Measurements from ENCODE around the gene NSUN3. TPM values are rescaled to one million over a fixed set of nuclear protein-coding genes. Genes with fewer than 3 reads are reported as not detected.

The NSUN3 gene
- polyA plus RNA-seq, 4 donors = 4.9 to 12.7 (median 7.8) TPM

DNA sequence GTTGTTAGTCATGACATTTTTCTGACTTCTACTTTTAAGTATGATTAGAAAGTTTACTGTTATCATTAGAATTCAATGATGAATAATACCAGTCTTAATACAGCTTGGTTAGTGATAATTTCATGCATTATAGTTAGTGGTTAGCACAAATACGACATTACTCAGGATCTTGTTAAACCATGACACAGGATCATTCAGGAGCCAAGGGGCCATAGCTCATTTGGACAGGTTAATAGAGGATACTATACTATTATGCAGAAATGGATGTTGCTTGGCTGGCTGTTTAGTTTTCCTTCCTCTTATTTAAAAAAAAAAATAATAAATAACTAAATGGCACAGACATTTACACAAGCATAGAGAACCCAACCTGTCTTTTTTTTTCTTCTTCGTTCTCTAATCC, 55.5 kb downstream of the NSUN3 start:
- WGBS, 3 donors = 84 to 92% (median 86%) methylated on average over 2 of the region's 2 CpGs
- no peak overlapping the region for H3K27ac ChIP-seq (ENCODE audit: low read depth in 1 of 3, low read length in 2 of 3)
- H3K36me3 ChIP-seq (ENCODE audit: control insufficient read depth in 3 of 3, insufficient read depth in 2 of 3, low read depth in 1 of 3, low read length in 3 of 3) = peaks cover 0 to 3% (median 1%) of the 10 kb centered on the region in 3 donors
- no peaks in the 10 kb centered on the region for H3K9me3 ChIP-seq (ENCODE audit: control insufficient read depth in 2 of 2, insufficient read depth in 1 of 2, low read depth in 1 of 2, low read length in 1 of 2)
- H3K4me1 ChIP-seq (ENCODE audit: control insufficient read depth in 3 of 3, insufficient read depth in 2 of 3, low read depth in 1 of 3, low read length in 2 of 3) = no peaks in the 10 kb centered on the region
- no peak overlapping the region for H3K4me3 ChIP-seq (ENCODE audit: low read depth in 1 of 3, low read length in 3 of 3)
- DNase-seq = no peak
- no peak for FAIRE-seq
- H3K27me3 ChIP-seq (ENCODE audit: control insufficient read depth in 3 of 3, insufficient read depth in 3 of 3, low read length in 3 of 3) = no peaks in the 10 kb centered on the region

DNA sequence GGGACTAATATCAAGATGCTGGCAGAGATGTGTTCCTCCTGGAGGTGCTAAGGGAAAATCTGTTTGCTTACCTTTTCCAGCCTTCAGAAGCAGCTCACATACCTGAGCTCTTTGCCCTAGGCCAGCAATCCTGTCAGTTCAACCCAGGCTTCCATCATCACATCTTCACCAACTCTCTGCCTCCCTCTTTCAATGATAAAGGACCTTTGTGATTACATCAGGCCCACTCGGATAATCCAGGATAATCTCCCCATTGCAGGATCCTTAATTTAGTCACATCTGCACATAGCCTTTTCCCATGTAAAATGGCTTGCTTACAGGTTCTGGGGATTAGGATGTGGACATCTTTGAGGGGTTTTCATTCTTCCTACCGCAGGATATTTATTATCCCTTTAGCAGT, 58.3 kb downstream of the NSUN3 start:
- WGBS, 3 donors = 90 to 96% (median 92%) methylated on average over 2 of the region's 2 CpGs
- H3K4me1 ChIP-seq (ENCODE audit: control insufficient read depth in 3 of 3, insufficient read depth in 2 of 3, low read depth in 1 of 3, low read length in 2 of 3) = no peaks in the 10 kb centered on the region
- peaks cover 3 to 9% (median 7%) of the 10 kb centered on the region in 3 donors for H3K36me3 ChIP-seq (ENCODE audit: control insufficient read depth in 3 of 3, insufficient read depth in 2 of 3, low read depth in 1 of 3, low read length in 3 of 3)
- no peaks in the 10 kb centered on the region for H3K9me3 ChIP-seq (ENCODE audit: control insufficient read depth in 2 of 2, insufficient read depth in 1 of 2, low read depth in 1 of 2, low read length in 1 of 2)
- no peak overlapping the region for H3K4me3 ChIP-seq (ENCODE audit: low read depth in 1 of 3, low read length in 3 of 3)
- DNase-seq = no peak
- H3K27ac ChIP-seq (ENCODE audit: low read depth in 1 of 3, low read length in 2 of 3) = no peak overlapping the region
- no peaks in the 10 kb centered on the region for H3K27me3 ChIP-seq (ENCODE audit: control insufficient read depth in 3 of 3, insufficient read depth in 3 of 3, low read length in 3 of 3)
- FAIRE-seq = no peak

DNA sequence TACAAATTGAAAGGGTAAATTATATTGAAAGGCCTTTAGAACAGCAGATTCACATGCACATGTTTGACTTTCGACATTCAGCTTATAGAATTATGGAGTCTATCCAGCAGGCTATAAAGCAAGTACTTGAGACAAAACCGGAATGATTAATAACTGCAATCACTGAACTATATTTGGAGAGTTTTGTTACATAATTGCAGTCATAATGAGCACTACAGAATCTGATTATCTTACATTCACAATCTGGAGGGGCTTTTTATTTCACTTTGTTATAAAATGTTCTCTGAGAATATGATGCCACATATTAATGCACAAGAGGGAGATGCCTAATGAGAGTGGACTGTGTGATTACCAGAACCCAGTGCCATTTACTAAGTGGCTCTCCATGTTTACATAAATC, 64.3 kb downstream of the NSUN3 start:
- Histone ChIP-seq H3K27me3 (ENCODE audit: control insufficient read depth in 3 of 3, insufficient read depth in 3 of 3, low read length in 3 of 3) (no peaks in the 10 kb centered on the region), H3K4me3 (ENCODE audit: low read depth in 1 of 3, low read length in 3 of 3) (no peak overlapping the region), H3K27ac (ENCODE audit: low read depth in 1 of 3, low read length in 2 of 3) (no peak overlapping the region), H3K9me3 (ENCODE audit: control insufficient read depth in 2 of 2, insufficient read depth in 1 of 2, low read depth in 1 of 2, low read length in 1 of 2) (no peaks in the 10 kb centered on the region), H3K36me3 (ENCODE audit: control insufficient read depth in 3 of 3, insufficient read depth in 2 of 3, low read depth in 1 of 3, low read length in 3 of 3) (peaks cover 3 to 9% (median 7%) of the 10 kb centered on the region in 3 donors), H3K4me1 (ENCODE audit: control insufficient read depth in 3 of 3, insufficient read depth in 2 of 3, low read depth in 1 of 3, low read length in 2 of 3) (no peaks in the 10 kb centered on the region)
- WGBS, 3 donors = 19 to 41% (median 35%) methylated on average over 2 of the region's 2 CpGs
- peak in 1 of 2 donors; percentile 4 for DNase-seq
- no peak for FAIRE-seq

DNA sequence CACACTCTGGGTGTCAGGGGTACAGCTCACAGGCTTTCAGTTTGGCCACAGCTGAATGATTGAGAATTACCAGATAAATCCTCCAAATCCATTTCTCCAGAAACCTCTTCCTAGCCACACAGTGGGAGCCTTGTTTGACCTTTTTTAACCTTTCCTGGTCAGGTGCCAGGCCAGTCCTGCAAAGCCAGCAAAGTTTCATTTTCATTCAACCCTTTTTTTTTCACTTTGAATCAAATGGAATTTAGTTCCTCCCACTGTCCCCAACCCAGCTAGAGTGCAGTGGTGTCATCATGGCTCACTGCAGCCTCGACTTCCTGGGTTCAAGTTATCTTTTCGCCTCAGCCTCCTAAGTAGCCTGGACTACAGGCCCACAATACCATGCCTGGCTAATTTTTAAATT, 67.8 kb downstream of the NSUN3 start:
- DNase-seq (no peak), FAIRE-seq (no peak)
- Histone ChIP-seq H3K36me3 (ENCODE audit: control insufficient read depth in 3 of 3, insufficient read depth in 2 of 3, low read depth in 1 of 3, low read length in 3 of 3) (peaks cover 0 to 6% (median 0%) of the 10 kb centered on the region in 3 donors), H3K27me3 (ENCODE audit: control insufficient read depth in 3 of 3, insufficient read depth in 3 of 3, low read length in 3 of 3) (no peaks in the 10 kb centered on the region), H3K4me3 (ENCODE audit: low read depth in 1 of 3, low read length in 3 of 3) (no peak overlapping the region), H3K27ac (ENCODE audit: low read depth in 1 of 3, low read length in 2 of 3) (no peak overlapping the region), H3K9me3 (ENCODE audit: control insufficient read depth in 2 of 2, insufficient read depth in 1 of 2, low read depth in 1 of 2, low read length in 1 of 2) (no peaks in the 10 kb centered on the region), H3K4me1 (ENCODE audit: control insufficient read depth in 3 of 3, insufficient read depth in 2 of 3, low read depth in 1 of 3, low read length in 2 of 3) (no peaks in the 10 kb centered on the region)
- 78 to 94% (median 93%) methylated on average over 2 of the region's 2 CpGs for WGBS, 3 donors

DNA sequence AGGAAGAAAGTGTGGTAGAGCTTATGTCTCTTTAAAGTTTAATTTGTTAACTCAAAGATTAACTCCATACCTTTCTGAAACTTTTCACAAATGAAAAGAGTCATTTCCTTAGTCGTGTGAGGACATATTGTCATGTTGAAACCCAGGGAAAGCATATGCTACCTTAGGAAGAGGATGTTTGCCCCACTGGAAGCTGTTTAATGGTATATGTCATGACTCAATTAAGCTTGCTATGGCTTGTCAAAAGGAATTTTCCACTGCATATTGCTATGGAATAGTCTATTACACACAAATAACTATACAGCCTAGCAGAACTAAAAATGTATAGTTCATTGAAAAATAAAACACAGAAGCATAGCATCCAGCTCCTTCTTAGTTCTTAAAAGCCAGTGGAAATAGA, 69.9 kb downstream of the NSUN3 start:
- FAIRE-seq = no peak
- Histone ChIP-seq H3K4me3 (ENCODE audit: low read depth in 1 of 3, low read length in 3 of 3) (no peak overlapping the region), H3K36me3 (ENCODE audit: control insufficient read depth in 3 of 3, insufficient read depth in 2 of 3, low read depth in 1 of 3, low read length in 3 of 3) (peaks cover 0 to 2% (median 0%) of the 10 kb centered on the region in 3 donors), H3K4me1 (ENCODE audit: control insufficient read depth in 3 of 3, insufficient read depth in 2 of 3, low read depth in 1 of 3, low read length in 2 of 3) (no peaks in the 10 kb centered on the region), H3K27ac (ENCODE audit: low read depth in 1 of 3, low read length in 2 of 3) (no peak overlapping the region), H3K9me3 (ENCODE audit: control insufficient read depth in 2 of 2, insufficient read depth in 1 of 2, low read depth in 1 of 2, low read length in 1 of 2) (no peaks in the 10 kb centered on the region), H3K27me3 (ENCODE audit: control insufficient read depth in 3 of 3, insufficient read depth in 3 of 3, low read length in 3 of 3) (no peaks in the 10 kb centered on the region)
- WGBS, 3 donors = 14 to 29% (median 27%) methylated on average over 1 of the region's 1 CpG
- peak in 1 of 2 donors; percentile 6 for DNase-seq

DNA sequence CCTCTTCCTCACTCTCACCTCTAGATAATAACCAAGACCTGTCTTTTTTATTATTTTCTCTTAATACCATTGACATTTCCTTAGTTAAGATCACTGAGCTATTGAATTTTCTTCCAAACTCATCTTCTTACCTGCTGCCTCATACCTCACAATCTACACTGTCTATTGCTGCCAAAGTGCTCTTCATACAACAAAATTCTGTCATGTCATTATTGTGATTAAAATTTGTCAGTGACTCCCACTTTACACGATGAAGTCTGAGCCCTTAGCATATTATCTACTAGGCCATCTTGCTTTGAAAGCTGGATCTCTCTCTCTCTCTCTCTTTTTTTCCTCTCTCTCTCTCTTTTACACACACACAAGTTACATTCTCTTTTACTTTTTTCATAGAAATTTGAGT, 73.3 kb downstream of the NSUN3 start:
- H3K4me1 ChIP-seq (ENCODE audit: control insufficient read depth in 3 of 3, insufficient read depth in 2 of 3, low read depth in 1 of 3, low read length in 2 of 3) = no peaks in the 10 kb centered on the region
- 78 to 91% (median 80%) methylated on average over 1 of the region's 1 CpG for WGBS, 3 donors
- H3K36me3 ChIP-seq (ENCODE audit: control insufficient read depth in 3 of 3, insufficient read depth in 2 of 3, low read depth in 1 of 3, low read length in 3 of 3) = no peaks in the 10 kb centered on the region
- H3K27ac ChIP-seq (ENCODE audit: low read depth in 1 of 3, low read length in 2 of 3) = no peak overlapping the region
- DNase-seq (no peak), FAIRE-seq (no peak)
- no peaks in the 10 kb centered on the region for H3K27me3 ChIP-seq (ENCODE audit: control insufficient read depth in 3 of 3, insufficient read depth in 3 of 3, low read length in 3 of 3)
- no peak overlapping the region for H3K4me3 ChIP-seq (ENCODE audit: low read depth in 1 of 3, low read length in 3 of 3)
- no peaks in the 10 kb centered on the region for H3K9me3 ChIP-seq (ENCODE audit: control insufficient read depth in 2 of 2, insufficient read depth in 1 of 2, low read depth in 1 of 2, low read length in 1 of 2)

DNA sequence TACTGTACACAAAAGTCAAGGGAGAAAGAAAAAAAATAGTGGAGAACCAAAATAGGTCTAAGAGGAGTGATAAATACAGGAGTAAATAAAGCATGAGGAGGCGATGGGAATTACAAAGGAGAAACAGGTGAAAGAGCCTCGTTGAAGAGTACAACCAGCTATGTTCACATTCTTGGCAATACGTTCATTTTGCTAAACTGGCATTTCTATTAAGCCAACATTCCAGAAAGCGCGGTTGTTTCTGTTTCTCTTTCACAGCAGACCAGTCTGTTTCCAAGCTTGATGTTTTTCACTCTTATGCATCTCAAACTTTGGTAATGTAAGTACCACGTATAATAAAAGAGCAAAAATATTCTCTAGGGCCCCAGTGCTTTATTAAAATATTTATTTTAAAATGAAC, 74.5 kb downstream of the NSUN3 start:
- no peaks in the 10 kb centered on the region for H3K4me1 ChIP-seq (ENCODE audit: control insufficient read depth in 3 of 3, insufficient read depth in 2 of 3, low read depth in 1 of 3, low read length in 2 of 3)
- FAIRE-seq (no peak), DNase-seq (no peak)
- no peaks in the 10 kb centered on the region for H3K27me3 ChIP-seq (ENCODE audit: control insufficient read depth in 3 of 3, insufficient read depth in 3 of 3, low read length in 3 of 3)
- H3K36me3 ChIP-seq (ENCODE audit: control insufficient read depth in 3 of 3, insufficient read depth in 2 of 3, low read depth in 1 of 3, low read length in 3 of 3) = no peaks in the 10 kb centered on the region
- H3K4me3 ChIP-seq (ENCODE audit: low read depth in 1 of 3, low read length in 3 of 3) = no peak overlapping the region
- H3K27ac ChIP-seq (ENCODE audit: low read depth in 1 of 3, low read length in 2 of 3) = no peak overlapping the region
- WGBS, 3 donors = 59 to 69% (median 61%) methylated on average over 6 of the region's 6 CpGs
- H3K9me3 ChIP-seq (ENCODE audit: control insufficient read depth in 2 of 2, insufficient read depth in 1 of 2, low read depth in 1 of 2, low read length in 1 of 2) = no peaks in the 10 kb centered on the region

DNA sequence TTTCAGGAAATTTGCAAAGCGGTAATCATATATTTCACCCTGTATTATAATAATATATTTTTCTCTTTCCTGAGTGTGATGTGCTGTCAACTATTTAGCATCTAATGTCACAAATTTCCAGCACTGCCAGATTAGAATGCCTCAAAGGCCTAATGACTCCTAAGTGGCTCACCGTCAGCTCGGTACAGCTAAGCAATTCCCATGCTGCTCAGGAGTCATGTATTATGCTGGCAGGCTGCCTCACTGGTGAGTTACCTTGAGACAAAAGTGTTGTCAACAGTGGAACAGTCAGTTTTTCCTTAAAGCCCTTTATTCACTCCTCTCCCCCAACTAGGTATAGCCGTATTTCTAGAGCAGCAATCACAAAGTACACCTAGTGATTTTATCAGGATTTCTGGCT, 83.6 kb downstream of the NSUN3 start:
- no peak for FAIRE-seq
- WGBS, 3 donors = 82 to 88% (median 82%) methylated on average over 4 of the region's 4 CpGs
- DNase-seq = no peak
- no peak overlapping the region for H3K4me3 ChIP-seq (ENCODE audit: low read depth in 1 of 3, low read length in 3 of 3)
- H3K27ac ChIP-seq (ENCODE audit: low read depth in 1 of 3, low read length in 2 of 3) = no peak overlapping the region
- no peaks in the 10 kb centered on the region for H3K4me1 ChIP-seq (ENCODE audit: control insufficient read depth in 3 of 3, insufficient read depth in 2 of 3, low read depth in 1 of 3, low read length in 2 of 3)
- H3K27me3 ChIP-seq (ENCODE audit: control insufficient read depth in 3 of 3, insufficient read depth in 3 of 3, low read length in 3 of 3) = peaks cover 0 to 2% (median 0%) of the 10 kb centered on the region in 3 donors
- H3K9me3 ChIP-seq (ENCODE audit: control insufficient read depth in 2 of 2, insufficient read depth in 1 of 2, low read depth in 1 of 2, low read length in 1 of 2) = peaks cover 0 to 3% of the 10 kb centered on the region in 2 donors
- H3K36me3 ChIP-seq (ENCODE audit: control insufficient read depth in 3 of 3, insufficient read depth in 2 of 3, low read depth in 1 of 3, low read length in 3 of 3) = no peaks in the 10 kb centered on the region

DNA sequence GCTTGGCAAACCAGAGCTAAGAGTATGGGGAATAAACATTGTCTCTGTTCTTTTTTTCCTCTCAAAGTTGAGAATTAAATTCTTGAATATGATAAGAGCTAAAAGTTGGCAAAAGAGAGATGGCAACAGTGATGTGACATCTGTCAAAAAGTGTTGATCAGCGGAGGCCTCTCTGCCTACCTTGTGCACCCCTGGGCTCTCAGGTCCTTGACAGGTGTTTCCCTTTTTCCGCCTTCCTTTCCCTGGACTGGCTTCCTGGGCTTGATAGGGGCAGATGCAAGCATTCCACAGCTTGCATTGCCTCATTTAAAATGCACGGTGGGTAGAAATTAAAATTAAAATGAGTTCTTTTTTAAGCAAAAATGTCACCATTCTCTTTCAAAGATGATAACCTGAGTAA, 84.2 kb downstream of the NSUN3 start:
- Histone ChIP-seq H3K27me3 (ENCODE audit: control insufficient read depth in 3 of 3, insufficient read depth in 3 of 3, low read length in 3 of 3) (peaks cover 0 to 2% (median 0%) of the 10 kb centered on the region in 3 donors), H3K9me3 (ENCODE audit: control insufficient read depth in 2 of 2, insufficient read depth in 1 of 2, low read depth in 1 of 2, low read length in 1 of 2) (peaks cover 0 to 3% of the 10 kb centered on the region in 2 donors), H3K4me1 (ENCODE audit: control insufficient read depth in 3 of 3, insufficient read depth in 2 of 3, low read depth in 1 of 3, low read length in 2 of 3) (no peaks in the 10 kb centered on the region), H3K4me3 (ENCODE audit: low read depth in 1 of 3, low read length in 3 of 3) (no peak overlapping the region), H3K27ac (ENCODE audit: low read depth in 1 of 3, low read length in 2 of 3) (no peak overlapping the region), H3K36me3 (ENCODE audit: control insufficient read depth in 3 of 3, insufficient read depth in 2 of 3, low read depth in 1 of 3, low read length in 3 of 3) (no peaks in the 10 kb centered on the region)
- no peak for DNase-seq
- WGBS, 3 donors = 68 to 85% (median 78%) methylated on average over 3 of the region's 3 CpGs
- no peak for FAIRE-seq

Data from small intestine (tissue), 7 donors.